HepG2 (cell line): ENCODE results near the gene MKNK1. TPM values are rescaled to one million over a fixed set of nuclear protein-coding genes. Genes with fewer than 3 reads are reported as not detected.

Source experiments
- ATAC-seq: fragments of 200-7000 bp; cut with Tn5 transposase; 3 replicates; pipeline ENCODE4 v1.9.1; 2020; ENCODE audit warnings: mild to moderate bottlenecking, moderate library complexity
- BruUV-seq: library from RNA; stranded (reverse); fragments of 400-500 nt; replicated peaks from 2 replicates; lab custom pipeline; 2021; lab: Mats Ljungman, UMichigan
- CTCF ChIA-PET: fragments of 300-600 bp; formaldehyde crosslinking; extraction: SDS; loops from one replicate; lab custom pipeline; 2021; ENCODE audit warnings: low total read pairs, inconsistent platforms, low intra/inter-chr PET ratio; lab: Yijun Ruan, JAX
- POLR2A ChIA-PET: fragments of 350-600 bp; sonication (Branson Sonifier 250); formaldehyde crosslinking; loops from one replicate; lab custom pipeline; 2020; ENCODE audit warnings: antibody characterized with exemption, inconsistent platforms; lab: Yijun Ruan, JAX
- DNase-seq: peaks from one replicate; pipeline ENCODE4 v3.0.0-alpha.2; 2015; ENCODE audit warnings: low spot score
- FAIRE-seq: peaks from 3 replicates; lab custom pipeline; 2011; peaks lifted over from hg19 to GRCh38; lab: Jason Lieb, UNC
- H2AFZ ChIP-seq: one replicate; pipeline ENCODE4 v1.6.1; 2011; ENCODE audit warnings: low read length, inconsistent platforms
- H3K27ac ChIP-seq: fragments of 300-600 bp; 3 replicates; pipeline ENCODE4 v1.8.0; 2011; ENCODE audit warnings: mixed run types, mild to moderate bottlenecking, mixed read lengths, low read length, inconsistent platforms; ENCODE audit not compliant: insufficient read depth; ENCODE audit errors: extremely low read length
- H3K27me3 ChIP-seq, 2 experiments: fragments of 200-600 bp in 1 of 2; 2 replicates in 1 of 2; 3 replicates in 1 of 2; pipeline versions ENCODE4 v1.6.0 to v1.8.0; 2011; ENCODE audit warnings: low read length in 2 of 2, mild to moderate bottlenecking in 2 of 2, moderate library complexity in 2 of 2, inconsistent platforms in 1 of 2; ENCODE audit not compliant: insufficient read depth in 2 of 2, control insufficient read depth in 1 of 2
- H3K36me3 ChIP-seq, 2 experiments: fragments of 200-600 bp in 1 of 2; replicated peaks in 1 of 2; 2 replicates in 1 of 2; 3 replicates in 1 of 2; pipeline versions ENCODE4 v1.5.1 to v1.8.0; 2011; ENCODE audit warnings: low read length in 2 of 2, inconsistent platforms in 1 of 2; ENCODE audit not compliant: insufficient read depth in 2 of 2, control insufficient read depth in 1 of 2
- H3K4me1 ChIP-seq: 2 replicates; pipeline ENCODE4 v1.5.1; 2012; ENCODE audit warnings: low read length, inconsistent platforms; ENCODE audit not compliant: insufficient read depth
- H3K4me2 ChIP-seq: 2 replicates; pipeline ENCODE4 v1.6.0; 2011; ENCODE audit warnings: low read depth, low read length, inconsistent platforms
- H3K4me3 ChIP-seq, 3 experiments: fragments of 200-600 bp in 1 of 3; sonication (generic), shearing (Covaris generic) in 1 of 3; replicated peaks in 1 of 3; 2 replicates each; pipeline ENCODE4 v1.5.1; 2011 to 2016; ENCODE audit warnings: low read length in 3 of 3, inconsistent platforms in 2 of 3, low read depth in 2 of 3, mild to moderate bottlenecking in 2 of 3, control low read depth in 1 of 3, mixed read lengths in 1 of 3; ENCODE audit not compliant: insufficient read depth in 1 of 3
- H3K79me2 ChIP-seq: one replicate; pipeline ENCODE4 v1.6.1; 2011; ENCODE audit warnings: low read length, inconsistent platforms; ENCODE audit not compliant: insufficient read depth
- H3K9ac ChIP-seq: 2 replicates; pipeline ENCODE4 v1.6.0; 2011; ENCODE audit warnings: mild to moderate bottlenecking, low read depth, low read length, inconsistent platforms; ENCODE audit not compliant: insufficient read depth
- H3K9me3 ChIP-seq: 2 replicates; pipeline ENCODE4 v1.5.1; 2012; ENCODE audit warnings: mild to moderate bottlenecking, low read length
- H4K20me1 ChIP-seq: 2 replicates; pipeline ENCODE4 v1.6.0; 2011; ENCODE audit warnings: inconsistent platforms, mild to moderate bottlenecking, low read length, moderate library complexity; ENCODE audit not compliant: insufficient read depth
- CREB3 ChIP-seq: sonication (generic); formaldehyde crosslinking; IDR thresholded peaks from 2 replicates; pipeline ENCODE4 v1.5.0; 2020; ENCODE audit warnings: missing genetic modification reagents
- GTF2F1 ChIP-seq: fragments of 150-350 bp; IDR thresholded peaks from 2 replicates; pipeline ENCODE4 v1.6.1; 2014; ENCODE audit warnings: low read length
- NFRKB ChIP-seq: fragments of 450-650 bp; IDR thresholded peaks from 2 replicates; pipeline ENCODE4 v1.6.1; 2017
- PRMT3 ChIP-seq: sonication (generic); formaldehyde crosslinking; IDR thresholded peaks from 2 replicates; pipeline ENCODE4 v1.8.1; 2022; ENCODE audit warnings: low read depth, mild to moderate bottlenecking, moderate library complexity, missing genetic modification reagents, borderline replicate concordance
- ZMAT3 ChIP-seq: sonication (generic); formaldehyde crosslinking; conservative IDR thresholded peaks from 2 replicates; pipeline ENCODE4 v1.7.0; 2021; ENCODE audit warnings: missing genetic modification reagents
- ZNF770 ChIP-seq: sonication (generic); formaldehyde crosslinking; IDR thresholded peaks from 2 replicates; pipeline ENCODE4 v1.5.0; 2020; ENCODE audit warnings: mild to moderate bottlenecking, missing genetic modification reagents
- WGBS: methylation state at CpG from one replicate; pipeline ENCODE4 v1.1.6; 2017; ENCODE audit warnings: low lambda C conversion rate; 5-methylcytosine and 5-hydroxymethylcytosine counted together
- in situ Hi-C: cut with HindIII; loops from 2 replicates; pipeline ENCODE4 v1.10.0; 2017; ENCODE audit warnings: low pct_unique_long_range_greater_than_20kb; ENCODE audit not compliant: extremely low pct_ligation_motif_present
- intact Hi-C: fragments of 100-400 bp; cut with micrococcal nuclease; formaldehyde crosslinking; loops from one replicate; pipeline ENCODE4 v1.10.0; 2022; ENCODE audit not compliant: unreplicated experiment
- polyA plus RNA-seq, 8 experiments: library from polyadenylated mRNA; depleted of rRNA in 3 of 8; stranded (reverse) in 7 of 8; unstranded in 1 of 8; fragments of >200 nt; fragmentation: Illumina TruSeq in 4 of 8; extraction: Trizol in 4 of 8; gene quantifications; 2 replicates each; pipeline versions ENCODE4 v1.2.1 to v1.2.3, GENCODE V29; 2011 to 2016; ENCODE audit warnings: low read depth in 4 of 8, missing spikeins in 1 of 8, mixed read lengths in 1 of 8; ENCODE audit not compliant: insufficient read depth in 1 of 8
- total RNA-seq, 5 experiments: library from RNA; depleted of rRNA; stranded (reverse); fragments of >200 nt; fragmentation: Illumina TruSeq; extraction: Trizol; gene quantifications; 2 replicates each; pipeline ENCODE4 v1.2.3, GENCODE V29; 2016; ENCODE audit warnings: low read depth in 1 of 5

The MKNK1 gene
- total and polyA plus RNA-seq, 2 of the 13 experiments (the other 11 are each of a cell fraction or from before 2014, with no cell fraction given), result 18.5 to 24.1 TPM

GRCh38 chr1:46558141-46558963 lies 45.7 kb downstream of the MKNK1 start:
- H3K4me1 ChIP-seq, result peaks cover under 1% of the 10 kb centered on the region; the same call in 1 of the 2 replicates
- BruUV-seq, result no TSS peak
- H3K27ac ChIP-seq, result no peak overlapping the region
- H4K20me1 ChIP-seq, result no peaks in the 10 kb centered on the region
- no peak overlapping the region for H3K4me2 ChIP-seq
- no peak overlapping the region for H2AFZ ChIP-seq
- DNase-seq (no peak), FAIRE-seq (no peak), ATAC-seq (no peak)
- no peaks in the 10 kb centered on the region for H3K27me3 ChIP-seq
- H3K4me3 ChIP-seq, result no peak overlapping the region
- POLR2A ChIA-PET, result no interaction called here
- H3K36me3 ChIP-seq, result peaks cover 6 to 8% of the 10 kb centered on the region in 2 experiments; a peak in 3 of 5 replicates
- intact Hi-C loops (loop anchor here (10.0 kb wide), 1 partner anchor 166 kb away; no protein-coding TSS in a partner anchor), in situ Hi-C loops (no loop called here)
- H3K9me3 ChIP-seq, result no peaks in the 10 kb centered on the region
- WGBS, result 94% methylated on average over 17 of the region's 20 CpGs
- no peak overlapping the region for H3K9ac ChIP-seq
- no peaks in the 10 kb centered on the region for H3K79me2 ChIP-seq
- no peak for TF ChIP-seq GTF2F1
- TF ChIP-seq ZMAT3 (CRISPR knock-in tag), result no peak
- no peak for TF ChIP-seq CREB3 (CRISPR knock-in tag)
- no peak for TF ChIP-seq PRMT3 (CRISPR knock-in tag)
- TF ChIP-seq ZNF770 (CRISPR knock-in tag), result no peak
- no peak for TF ChIP-seq NFRKB
- CTCF ChIA-PET, result no interaction called here
